Ishikawa (cell line): Measurements from ENCODE around the gene SLC25A31.

Experiments used
- CEBPB ChIP-seq: IDR thresholded peaks from 2 replicates; pipeline ENCODE4 v1.6.1; 2012
- CREB1 ChIP-seq: IDR thresholded peaks from 2 replicates; pipeline ENCODE4 v1.6.1; 2012; ENCODE audit warnings: low read depth
- EGR1 ChIP-seq: IDR thresholded peaks from 2 replicates; pipeline ENCODE4 v1.6.1; 2012
- EP300 ChIP-seq: IDR thresholded peaks from 2 replicates; pipeline ENCODE4 v1.6.1; 2012; ENCODE audit warnings: borderline replicate concordance
- FOXM1 ChIP-seq: IDR thresholded peaks from 2 replicates; pipeline ENCODE4 v1.6.1; 2012; ENCODE audit warnings: low read depth, borderline replicate concordance
- NFIC ChIP-seq: IDR thresholded peaks from 2 replicates; pipeline ENCODE4 v1.6.1; 2012
- RAD21 ChIP-seq: IDR thresholded peaks from 2 replicates; pipeline ENCODE4 v1.6.1; 2012; ENCODE audit warnings: low read depth
- TAF1 ChIP-seq: IDR thresholded peaks from 2 replicates; pipeline ENCODE4 v1.6.1; 2012; ENCODE audit warnings: low read depth, mild to moderate bottlenecking
- TCF12 ChIP-seq: IDR thresholded peaks from 2 replicates; pipeline ENCODE4 v1.6.1; 2012; ENCODE audit warnings: low read depth
- TEAD4 ChIP-seq: IDR thresholded peaks from 2 replicates; pipeline ENCODE4 v1.6.1; 2012
- YY1 ChIP-seq: IDR thresholded peaks from 2 replicates; pipeline ENCODE4 v1.6.1; 2012; ENCODE audit warnings: low read depth
- ZBTB7A ChIP-seq: IDR thresholded peaks from 2 replicates; pipeline ENCODE4 v1.6.1; 2012; ENCODE audit warnings: low read depth
- TF ChIP-seq, protein P1 (sequence below): IDR thresholded peaks from 2 replicates; pipeline ENCODE4 v1.6.1; 2012
- TF ChIP-seq, protein P2 (sequence below): IDR thresholded peaks from 2 replicates; pipeline ENCODE4 v1.6.1; 2012
- TF ChIP-seq, protein P3 (sequence below): IDR thresholded peaks from 2 replicates; pipeline ENCODE4 v1.6.1; 2012; ENCODE audit warnings: low read depth, mild to moderate bottlenecking

Gene SLC25A31

DNA sequence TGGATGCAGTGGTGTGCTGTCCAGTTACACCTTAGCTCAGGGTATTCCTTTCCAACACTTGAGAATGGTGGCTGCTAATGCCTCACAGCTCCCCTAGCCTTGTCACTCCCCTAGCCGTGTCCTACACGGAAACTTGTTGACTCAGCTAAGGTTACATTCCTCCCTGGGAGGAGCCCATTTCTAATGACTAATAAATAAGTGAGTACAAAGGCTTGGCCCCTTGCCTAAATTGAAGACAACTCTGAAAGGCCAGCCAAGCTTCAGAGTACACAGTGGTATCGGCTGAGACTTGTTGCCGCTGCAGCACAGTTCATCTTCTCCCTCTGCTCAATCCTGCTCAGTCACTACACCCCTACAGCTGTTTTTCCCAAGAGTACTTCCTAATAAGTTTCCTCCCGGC lies 21.2 kb upstream of the SLC25A31 start:
- TF ChIP-seq TAF1, result no peak
- peak; percentile 44; the same call in 1 of the 2 replicates for TF ChIP-seq TCF12
- TF ChIP-seq EP300, result no peak; the same call in 1 of the 2 replicates
- peak; percentile 63 for TF ChIP-seq TEAD4
- peak; percentile 89 for TF ChIP-seq NFIC
- TF ChIP-seq ZBTB7A, result no peak
- no peak for TF ChIP-seq EGR1
- no peak for TF ChIP-seq CEBPB
- TF ChIP-seq, protein P1, sequence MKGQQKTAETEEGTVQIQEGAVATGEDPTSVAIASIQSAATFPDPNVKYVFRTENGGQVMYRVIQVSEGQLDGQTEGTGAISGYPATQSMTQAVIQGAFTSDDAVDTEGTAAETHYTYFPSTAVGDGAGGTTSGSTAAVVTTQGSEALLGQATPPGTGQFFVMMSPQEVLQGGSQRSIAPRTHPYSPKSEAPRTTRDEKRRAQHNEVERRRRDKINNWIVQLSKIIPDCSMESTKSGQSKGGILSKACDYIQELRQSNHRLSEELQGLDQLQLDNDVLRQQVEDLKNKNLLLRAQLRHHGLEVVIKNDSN, result no peak
- no peak for TF ChIP-seq FOXM1

DNA sequence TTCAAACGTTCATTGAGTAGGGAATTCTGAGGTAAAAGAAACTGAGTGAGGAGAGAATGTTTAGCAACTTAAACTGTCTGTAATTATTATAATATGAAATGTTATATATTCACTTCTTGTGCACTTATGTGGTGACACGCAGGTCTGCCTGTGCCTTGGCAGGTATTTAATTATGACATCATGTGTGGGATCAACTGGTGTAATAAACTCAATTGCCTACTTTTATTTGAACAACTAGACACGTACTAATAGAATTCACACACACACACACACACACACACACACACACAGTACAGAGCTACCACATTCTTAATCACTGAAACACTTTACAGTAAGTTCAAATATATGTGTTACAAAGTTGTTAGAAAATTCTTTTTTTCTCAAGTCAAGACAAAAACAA lies 20.7 kb upstream of the SLC25A31 start:
- TF ChIP-seq ZBTB7A, result no peak
- no peak for TF ChIP-seq TAF1
- TF ChIP-seq TCF12, result no peak
- no peak for TF ChIP-seq EGR1
- no peak for TF ChIP-seq EP300
- TF ChIP-seq TEAD4, result no peak
- TF ChIP-seq, protein P2, sequence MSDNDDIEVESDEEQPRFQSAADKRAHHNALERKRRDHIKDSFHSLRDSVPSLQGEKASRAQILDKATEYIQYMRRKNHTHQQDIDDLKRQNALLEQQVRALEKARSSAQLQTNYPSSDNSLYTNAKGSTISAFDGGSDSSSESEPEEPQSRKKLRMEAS, result no peak
- TF ChIP-seq FOXM1, result no peak
- TF ChIP-seq CEBPB, result no peak
- no peak for TF ChIP-seq RAD21
- TF ChIP-seq, protein P1, result no peak
- TF ChIP-seq, protein P3, sequence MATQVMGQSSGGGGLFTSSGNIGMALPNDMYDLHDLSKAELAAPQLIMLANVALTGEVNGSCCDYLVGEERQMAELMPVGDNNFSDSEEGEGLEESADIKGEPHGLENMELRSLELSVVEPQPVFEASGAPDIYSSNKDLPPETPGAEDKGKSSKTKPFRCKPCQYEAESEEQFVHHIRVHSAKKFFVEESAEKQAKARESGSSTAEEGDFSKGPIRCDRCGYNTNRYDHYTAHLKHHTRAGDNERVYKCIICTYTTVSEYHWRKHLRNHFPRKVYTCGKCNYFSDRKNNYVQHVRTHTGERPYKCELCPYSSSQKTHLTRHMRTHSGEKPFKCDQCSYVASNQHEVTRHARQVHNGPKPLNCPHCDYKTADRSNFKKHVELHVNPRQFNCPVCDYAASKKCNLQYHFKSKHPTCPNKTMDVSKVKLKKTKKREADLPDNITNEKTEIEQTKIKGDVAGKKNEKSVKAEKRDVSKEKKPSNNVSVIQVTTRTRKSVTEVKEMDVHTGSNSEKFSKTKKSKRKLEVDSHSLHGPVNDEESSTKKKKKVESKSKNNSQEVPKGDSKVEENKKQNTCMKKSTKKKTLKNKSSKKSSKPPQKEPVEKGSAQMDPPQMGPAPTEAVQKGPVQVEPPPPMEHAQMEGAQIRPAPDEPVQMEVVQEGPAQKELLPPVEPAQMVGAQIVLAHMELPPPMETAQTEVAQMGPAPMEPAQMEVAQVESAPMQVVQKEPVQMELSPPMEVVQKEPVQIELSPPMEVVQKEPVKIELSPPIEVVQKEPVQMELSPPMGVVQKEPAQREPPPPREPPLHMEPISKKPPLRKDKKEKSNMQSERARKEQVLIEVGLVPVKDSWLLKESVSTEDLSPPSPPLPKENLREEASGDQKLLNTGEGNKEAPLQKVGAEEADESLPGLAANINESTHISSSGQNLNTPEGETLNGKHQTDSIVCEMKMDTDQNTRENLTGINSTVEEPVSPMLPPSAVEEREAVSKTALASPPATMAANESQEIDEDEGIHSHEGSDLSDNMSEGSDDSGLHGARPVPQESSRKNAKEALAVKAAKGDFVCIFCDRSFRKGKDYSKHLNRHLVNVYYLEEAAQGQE, result no peak
- TF ChIP-seq NFIC, result no peak
- TF ChIP-seq CREB1, result no peak
- no peak for TF ChIP-seq YY1

DNA sequence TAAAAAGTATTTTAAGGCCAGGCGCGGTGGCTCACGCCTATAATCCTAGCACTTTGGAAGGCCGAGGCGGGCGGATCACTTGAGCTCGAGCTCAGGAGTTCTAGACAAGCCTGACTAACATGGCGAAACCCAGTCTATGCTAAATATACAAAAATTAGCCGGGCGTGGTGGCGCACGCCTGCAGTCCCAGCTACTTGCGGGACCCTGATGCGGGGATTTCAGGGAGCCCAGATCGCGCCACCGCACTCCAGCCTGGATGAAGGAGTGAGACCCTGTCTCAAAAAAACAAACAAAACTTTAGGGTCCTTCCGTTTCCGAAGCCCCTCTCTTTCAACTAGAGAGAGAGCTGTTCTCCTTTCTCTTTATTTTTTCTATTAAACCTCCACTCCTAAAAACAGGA lies 1.2 kb downstream of the SLC25A31 start:
- TF ChIP-seq TEAD4 (no peak), TAF1 (no peak), RAD21 (no peak), CREB1 (no peak), NFIC (no peak), YY1 (no peak)
- TF ChIP-seq, protein P3, result no peak
- TF ChIP-seq, protein P2, result no peak

DNA sequence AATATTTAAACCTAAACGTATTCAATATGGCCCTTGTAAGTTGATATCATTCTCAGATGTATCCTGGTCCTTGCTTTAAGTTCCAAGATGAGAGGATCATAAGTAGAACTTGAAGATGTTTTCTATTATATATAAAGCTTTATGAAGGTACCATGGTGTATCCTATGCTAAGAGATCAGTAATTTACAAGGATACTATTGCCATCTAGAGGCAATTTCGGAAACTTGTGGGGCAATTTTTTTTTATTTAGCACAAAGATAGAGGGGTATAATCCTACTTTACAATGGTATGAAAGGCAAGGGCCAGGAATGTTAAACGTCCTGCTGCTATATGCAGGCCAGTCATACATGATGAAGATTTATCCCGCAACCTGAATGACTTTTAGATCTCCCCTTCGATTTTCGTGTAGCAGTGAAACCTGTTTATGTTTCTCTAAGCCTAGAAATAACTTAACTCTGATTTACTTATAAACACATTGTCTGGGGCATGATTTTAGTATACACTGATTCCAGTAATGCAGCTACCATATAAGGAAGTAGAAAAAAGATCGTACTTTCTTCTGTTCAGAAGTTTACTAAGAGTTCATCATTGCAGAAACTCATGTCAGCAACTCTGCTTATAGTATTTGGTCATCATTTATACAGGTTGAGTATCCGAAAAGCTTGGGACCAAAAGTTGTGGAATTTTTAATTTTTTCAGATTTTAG lies 2.6 kb downstream of the SLC25A31 start:
- TF ChIP-seq RAD21, result peak; percentile 82
- TF ChIP-seq CREB1, result no peak

DNA sequence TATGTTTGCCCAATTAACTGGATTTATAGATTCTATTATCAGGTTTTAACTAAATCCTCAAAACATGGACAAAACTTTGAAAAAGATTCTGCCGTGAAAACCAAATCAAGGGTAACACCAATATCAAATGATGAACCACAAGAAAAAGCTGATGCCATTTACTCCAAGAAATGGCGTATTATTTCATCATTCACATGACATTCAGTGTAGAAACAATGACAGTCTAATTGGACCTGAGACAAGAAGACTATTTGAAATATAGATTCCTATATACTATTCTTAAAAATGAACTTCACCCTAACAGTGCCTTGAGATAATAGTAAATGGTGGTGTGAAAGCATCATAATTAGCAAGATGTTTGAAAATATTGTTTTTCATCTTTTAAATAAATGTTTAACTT lies 4.8 kb downstream of the SLC25A31 start:
- TF ChIP-seq ZBTB7A, result no peak
- no peak for TF ChIP-seq CEBPB
- TF ChIP-seq TAF1, result no peak
- no peak for TF ChIP-seq EGR1
- no peak for TF ChIP-seq YY1
- no peak for TF ChIP-seq RAD21
- TF ChIP-seq EP300, result no peak
- TF ChIP-seq TEAD4, result no peak

DNA sequence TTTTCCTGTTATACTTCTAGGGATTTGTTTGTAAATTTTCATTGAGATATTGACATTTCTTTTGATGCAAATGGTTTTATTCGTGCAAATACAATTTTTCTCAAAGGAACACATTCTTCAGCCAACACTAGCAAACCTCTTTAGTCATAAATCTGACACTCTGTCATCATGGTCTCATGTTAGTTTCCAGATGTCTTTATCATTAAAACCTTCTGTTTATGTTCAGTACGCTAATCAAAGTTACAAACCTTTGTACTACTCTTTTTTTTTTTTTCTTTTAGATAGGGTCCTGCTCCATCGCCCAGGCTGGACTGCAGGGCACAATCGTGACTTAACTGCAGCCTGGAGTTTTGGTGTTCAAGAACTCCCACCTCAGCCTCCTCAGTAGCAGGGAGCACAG lies 7.1 kb downstream of the SLC25A31 start:
- no peak for TF ChIP-seq NFIC
- TF ChIP-seq YY1, result no peak
- no peak for TF ChIP-seq EGR1
- TF ChIP-seq, protein P2, result no peak
- TF ChIP-seq, protein P1, result no peak
- no peak for TF ChIP-seq RAD21
- TF ChIP-seq TAF1, result no peak
- no peak for TF ChIP-seq CEBPB
- TF ChIP-seq CREB1, result no peak
- no peak for TF ChIP-seq FOXM1
- no peak for TF ChIP-seq ZBTB7A
- TF ChIP-seq TCF12, result no peak
- TF ChIP-seq, protein P3, result no peak
- no peak for TF ChIP-seq EP300
- no peak for TF ChIP-seq TEAD4
